ENCODE measurements around the gene RHBDD1.

RHBDD1 gene

DNA sequence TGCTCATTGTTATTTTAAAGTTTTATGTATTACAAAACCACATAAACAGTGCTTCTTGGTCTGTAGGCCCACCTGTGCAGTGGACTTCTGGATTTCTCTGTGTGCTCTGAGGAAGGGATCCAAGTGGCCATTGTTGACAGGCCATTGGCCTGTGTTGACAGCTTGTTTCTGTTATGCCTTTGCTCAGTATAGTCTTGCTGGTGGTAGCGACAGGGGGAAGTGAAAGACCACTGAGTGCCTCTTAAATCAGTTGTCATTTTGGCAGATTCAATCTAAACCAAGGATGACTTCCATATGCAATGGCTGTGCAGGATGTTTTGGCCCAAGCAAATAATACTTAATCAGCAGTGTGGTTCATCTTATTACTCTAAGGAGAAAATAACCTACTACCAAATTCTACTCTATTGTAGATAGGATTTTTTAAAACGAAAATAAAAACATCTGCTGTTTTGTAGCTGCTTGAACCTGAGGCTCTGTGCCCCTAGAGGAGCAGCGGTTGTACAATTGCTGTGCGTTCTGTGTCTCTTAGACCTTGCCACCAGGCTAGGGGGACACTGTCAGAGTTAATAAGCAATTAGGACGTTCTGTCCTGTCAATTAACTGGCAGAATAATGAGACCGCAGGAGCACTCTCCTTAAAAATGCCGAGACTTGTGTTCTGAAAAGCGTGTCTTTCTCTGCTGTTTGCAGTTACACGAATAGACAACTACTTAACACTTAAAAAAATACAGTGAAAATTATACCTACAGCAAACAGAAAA, 108.2 kb downstream of the RHBDD1 start:
- no peak for DNase-seq

DNA sequence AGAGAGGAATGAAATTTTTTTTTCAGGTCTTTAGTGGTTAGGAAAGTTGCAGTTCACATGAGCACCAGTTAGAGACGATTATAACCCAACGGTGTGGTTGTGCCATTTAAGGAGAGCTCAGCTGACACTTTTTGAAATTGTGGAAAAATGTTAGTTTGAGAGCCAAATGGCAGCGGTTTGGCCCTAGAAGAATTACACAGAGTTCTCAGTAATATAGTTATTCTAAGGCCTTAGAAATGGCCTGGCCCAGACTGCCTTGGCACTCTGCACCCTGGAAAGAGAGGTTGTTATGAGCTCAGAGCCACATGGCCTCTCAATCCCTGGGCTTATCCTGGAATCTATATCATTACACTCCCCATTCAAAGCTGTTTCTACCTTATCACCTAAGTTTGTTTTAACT, 117.4 kb downstream of the RHBDD1 start:
- no peak for DNase-seq

- DNase-seq: no peak
Measured at GRCh38 chr2:226953826-226954225, 118.0 kb downstream of the RHBDD1 start.

- peak; percentile 69 for DNase-seq
Measured at GRCh38 chr2:226956659-226957058, 120.8 kb downstream of the RHBDD1 start.

GRCh38 chr2:226959418-226959817, 123.6 kb downstream of the RHBDD1 start:
- no peak for DNase-seq

DNA sequence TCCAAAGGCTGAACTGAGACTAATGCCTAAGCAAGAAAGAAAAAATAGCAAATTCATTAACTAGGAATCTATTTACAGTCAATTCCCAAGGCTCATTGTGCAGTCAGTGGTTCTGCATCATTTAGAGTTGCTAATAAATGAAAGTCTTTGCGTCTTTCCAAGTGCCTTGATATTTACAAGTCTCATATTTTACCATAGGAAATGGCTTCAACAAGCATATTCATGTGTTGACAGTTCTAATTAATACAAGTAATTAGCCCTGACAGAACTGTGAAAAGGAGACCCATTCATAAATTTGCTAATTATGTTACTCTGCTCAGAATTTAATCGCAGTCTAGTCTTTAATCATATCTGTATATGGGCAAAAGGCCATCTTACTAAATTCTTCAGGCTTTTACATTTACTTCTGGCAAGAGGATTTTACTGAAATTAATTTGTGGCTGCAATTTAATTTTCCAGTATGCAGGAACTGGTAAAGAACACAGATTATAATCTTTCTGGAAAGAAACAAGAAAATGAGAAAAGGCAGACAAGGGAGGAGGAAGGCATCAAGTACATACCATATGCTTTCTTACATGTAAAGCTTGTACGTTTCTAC, 126.4 kb downstream of the RHBDD1 start:
- no peak for DNase-seq

DNA sequence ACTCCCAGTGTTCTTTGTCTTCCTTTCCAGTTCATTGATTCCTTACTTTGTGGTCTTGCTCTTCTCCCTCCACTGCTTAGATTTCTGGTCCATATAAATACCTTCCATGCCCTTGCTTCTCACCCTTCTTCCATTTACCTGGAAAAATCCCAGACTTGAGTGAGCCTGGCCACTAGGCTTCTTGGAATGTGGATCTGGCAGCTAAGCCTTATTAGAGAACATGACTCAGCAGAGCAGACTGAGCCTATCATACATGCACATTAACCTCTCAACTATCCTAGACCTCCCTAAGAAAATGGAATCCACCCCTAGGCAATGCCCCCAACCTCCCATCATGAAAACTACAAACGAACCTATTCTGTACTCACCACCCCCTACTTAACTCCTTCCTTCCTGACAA, 127.7 kb downstream of the RHBDD1 start:
- DNase-seq: peak; percentile 97

DNA sequence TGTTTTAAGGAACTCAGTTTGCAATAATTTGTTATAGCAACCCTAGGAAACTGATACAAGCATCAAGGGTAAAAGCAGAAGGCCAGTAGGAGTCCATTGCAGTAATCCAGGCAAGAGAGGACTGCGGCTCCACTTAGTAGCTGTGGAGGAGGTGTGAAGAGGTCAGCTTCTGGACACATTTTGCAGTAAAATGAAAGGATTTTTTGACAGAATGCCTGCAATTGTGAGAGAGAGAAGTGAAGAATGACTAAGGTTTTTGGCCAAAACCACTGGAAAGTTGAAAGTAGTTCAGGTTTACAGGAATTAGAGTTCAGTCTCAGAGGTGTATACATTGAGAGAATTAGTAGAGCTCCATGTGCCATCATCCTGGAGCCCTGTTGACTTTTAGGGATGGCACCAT, 129.5 kb downstream of the RHBDD1 start:
- DNase-seq: no peak

DNA sequence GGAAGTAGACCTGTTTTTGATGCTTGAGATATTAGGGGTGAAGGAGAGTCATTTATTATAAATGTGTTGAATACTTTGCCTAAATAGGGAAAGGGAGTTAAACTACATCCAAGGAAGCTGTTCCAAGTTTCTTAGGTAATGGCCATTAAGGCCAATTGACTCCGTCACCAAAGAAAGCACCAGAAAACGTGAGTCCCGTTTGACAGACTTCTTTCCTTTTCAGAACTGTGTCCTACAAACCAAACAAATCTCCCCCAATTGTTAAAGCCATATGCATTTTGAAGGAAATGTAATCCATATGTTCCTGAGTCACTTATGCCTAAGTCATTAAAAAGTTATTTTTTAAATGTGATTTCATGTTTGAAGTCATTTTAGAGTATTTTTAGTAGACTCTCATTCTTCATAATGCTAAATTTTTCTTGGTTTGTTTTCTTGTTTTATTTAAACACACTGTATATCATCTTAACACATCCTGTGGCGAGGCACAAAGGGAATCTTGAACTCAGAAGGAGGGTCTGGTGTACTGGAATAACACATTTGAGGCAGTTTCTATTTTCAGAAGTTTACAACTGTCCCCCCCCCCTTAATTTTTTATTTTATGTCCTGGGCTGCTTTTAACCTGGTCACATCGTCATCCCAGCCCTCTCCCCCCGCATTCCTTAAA, 133.7 kb downstream of the RHBDD1 start:
- DNase-seq: no peak

DNA sequence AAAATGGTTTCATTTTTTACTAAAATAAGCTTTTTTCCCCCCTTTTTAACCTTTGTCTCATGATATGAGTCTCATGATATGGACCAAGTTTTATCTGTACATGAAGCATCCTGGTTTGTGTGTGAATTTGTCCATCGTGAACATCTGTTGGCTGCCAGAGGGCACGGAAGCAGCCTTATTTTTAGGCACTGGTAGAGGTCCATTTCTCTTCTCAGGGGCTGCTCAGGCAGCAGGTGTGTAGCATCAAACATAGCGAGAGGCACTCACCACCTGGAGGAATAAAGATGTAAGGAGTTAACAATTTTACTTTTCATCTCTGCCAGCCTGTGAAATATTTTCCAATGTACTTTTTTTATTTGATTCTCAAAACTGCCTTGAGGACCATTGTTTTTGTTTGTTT, 134.5 kb downstream of the RHBDD1 start:
- DNase-seq: no peak

GRCh38 chr2:226971084-226971483, 135.2 kb downstream of the RHBDD1 start:
- DNase-seq: no peak

DNA sequence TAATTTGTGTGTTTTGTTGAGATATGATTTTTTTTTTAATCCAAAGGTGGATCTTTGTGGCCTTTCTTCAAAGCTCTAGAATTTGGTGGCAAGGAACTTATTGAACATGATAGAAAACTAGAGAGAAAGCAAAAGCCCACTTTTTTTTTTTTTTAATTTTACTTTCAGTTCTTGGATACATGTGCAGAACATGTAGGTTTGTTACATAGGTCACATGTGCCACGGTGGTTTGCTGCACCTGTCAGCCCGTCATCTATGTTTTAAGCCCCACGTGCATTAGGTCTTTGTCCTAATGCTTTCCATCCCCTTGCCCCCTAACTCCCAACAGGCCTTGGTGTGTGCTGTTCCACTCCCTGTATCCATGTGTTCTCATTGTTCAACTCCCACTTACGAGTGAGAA, 135.9 kb downstream of the RHBDD1 start:
- DNase-seq: no peak

DNA sequence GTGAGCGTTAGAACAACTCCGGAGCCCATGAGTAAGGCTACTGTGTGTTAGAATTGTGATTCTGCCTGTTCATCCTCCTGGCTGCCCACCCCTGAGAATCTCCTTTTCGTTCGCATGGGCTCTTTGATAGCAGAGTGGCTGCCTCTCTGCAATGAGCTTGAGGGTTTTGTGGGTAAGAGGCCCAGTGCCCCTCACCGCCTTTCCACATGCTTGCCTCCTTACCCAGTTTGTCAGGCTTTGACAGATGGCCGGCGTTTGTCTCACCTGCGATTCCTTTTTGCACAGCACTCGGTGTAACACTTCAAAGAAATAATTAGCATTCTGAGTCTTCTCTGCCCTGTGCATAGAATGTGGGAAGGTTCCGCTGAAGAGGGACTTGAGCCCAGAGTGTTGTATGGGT, 138.0 kb downstream of the RHBDD1 start:
- no peak for DNase-seq

- DNase-seq: no peak
Measured at GRCh38 chr2:226977775-226978190, 141.9 kb downstream of the RHBDD1 start.

DNA sequence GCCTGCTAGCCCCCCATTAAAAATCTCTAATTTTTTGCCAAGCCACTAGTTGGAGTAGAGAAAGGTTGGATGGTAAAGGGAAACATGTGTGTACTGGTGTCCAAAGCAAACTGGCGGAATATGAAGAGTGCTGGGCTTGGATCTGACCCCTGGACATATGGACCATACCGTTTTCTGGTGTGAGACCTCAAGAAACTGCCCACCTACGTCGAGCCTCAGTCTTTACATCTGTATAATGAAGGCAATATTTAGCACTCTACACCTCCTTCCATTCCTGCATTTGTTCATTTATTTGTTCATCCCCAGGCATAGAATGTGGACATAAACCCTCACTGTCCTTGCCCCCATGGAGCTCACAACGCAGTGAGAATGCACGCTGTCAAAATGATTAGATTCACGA, 142.4 kb downstream of the RHBDD1 start:
- no peak for DNase-seq

DNA sequence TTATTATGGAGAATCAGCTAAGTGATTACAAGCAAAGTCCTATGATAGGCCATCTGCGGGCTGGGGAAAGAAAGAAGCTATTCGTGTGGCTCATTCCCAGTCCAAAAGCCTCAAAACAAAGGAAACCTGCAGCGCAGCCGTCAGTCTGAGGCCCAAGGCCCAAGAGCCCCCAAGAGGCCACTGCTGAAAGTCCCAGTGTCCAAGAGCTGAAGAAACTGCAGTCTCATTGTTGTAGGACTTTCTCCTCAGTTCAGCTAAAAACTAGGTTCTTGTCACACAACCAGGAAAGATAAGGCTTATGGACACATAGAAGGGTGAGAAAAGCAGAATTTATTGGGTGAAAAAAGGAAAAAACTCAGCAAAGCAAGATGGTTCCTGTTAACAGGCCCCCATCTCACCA, 143.2 kb downstream of the RHBDD1 start:
- DNase-seq: no peak

- peak; percentile 65 for DNase-seq
Measured at GRCh38 chr2:226981791-226982326, 146.0 kb downstream of the RHBDD1 start.

DNA sequence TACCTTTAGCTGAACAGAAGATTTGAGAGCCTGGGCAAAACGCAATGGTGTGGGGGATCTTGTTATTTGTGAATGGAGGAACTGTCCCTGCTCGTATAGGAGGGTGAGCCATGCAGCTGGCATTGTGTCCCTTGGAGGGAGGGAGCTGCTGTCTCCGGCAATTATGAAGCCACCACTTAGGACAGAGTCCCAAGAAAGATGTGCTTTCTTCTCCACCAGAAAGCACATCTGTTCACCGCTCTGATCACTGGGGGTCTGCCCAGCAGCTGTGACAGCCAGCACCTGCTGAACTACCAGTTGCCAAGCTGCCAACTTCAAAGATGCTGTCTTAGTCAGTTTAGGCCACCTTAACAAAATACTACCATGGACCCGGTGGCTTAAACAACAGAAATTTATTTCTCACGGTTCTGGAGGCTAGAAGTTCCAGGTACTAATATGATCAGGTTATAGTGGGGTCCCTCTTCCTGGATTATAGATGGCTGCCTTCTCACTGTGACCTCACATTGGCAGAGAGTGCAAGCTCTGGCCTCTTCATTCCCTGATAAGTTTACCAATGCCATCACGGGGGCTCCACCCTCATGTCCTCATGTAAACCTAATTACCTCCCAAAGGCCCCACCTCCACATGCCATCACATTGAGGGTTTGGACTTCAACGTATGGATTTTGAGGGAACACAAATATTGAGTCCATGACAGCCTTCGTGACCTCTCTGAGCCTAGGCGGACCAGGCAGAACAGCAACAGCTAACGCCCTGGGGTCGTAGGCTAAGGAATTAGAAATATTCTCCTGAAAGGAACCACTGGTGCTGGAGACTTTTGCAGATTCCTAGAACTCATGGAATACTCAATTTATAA, 148.3 kb downstream of the RHBDD1 start:
- DNase-seq: peak; percentile 73

- DNase-seq: peak; percentile 69
Measured at GRCh38 chr2:226984750-226985582, 149.1 kb downstream of the RHBDD1 start.

GRCh38 chr2:226985583-226985946, 149.7 kb downstream of the RHBDD1 start:
- no peak for DNase-seq

DNA sequence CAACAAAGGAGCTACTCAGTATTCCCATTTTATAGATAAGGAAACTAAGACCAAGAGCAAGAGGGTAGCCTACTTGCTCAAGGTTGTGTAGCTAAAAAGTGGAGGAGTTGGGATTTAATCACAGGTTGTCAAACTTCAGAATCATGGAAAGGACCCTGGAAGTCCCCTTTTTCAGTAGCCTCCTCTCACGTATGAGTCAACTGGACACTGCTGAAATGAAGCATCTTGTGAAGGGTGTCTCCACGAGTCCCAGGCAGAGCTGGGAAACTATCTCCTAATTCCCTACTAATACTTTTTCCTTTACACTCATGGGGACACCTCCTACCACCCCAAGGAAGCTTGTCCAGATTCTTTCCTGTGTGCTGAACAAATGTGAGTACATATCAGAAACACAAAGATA, 155.8 kb downstream of the RHBDD1 start:
- no peak for DNase-seq

GRCh38 chr2:226993171-226993570, 157.3 kb downstream of the RHBDD1 start:
- DNase-seq: no peak
